H1 (cell line): ENCODE results near the gene CTNND2. TPM values are rescaled to one million over a fixed set of nuclear protein-coding genes. Genes with fewer than 3 reads are reported as not detected.

Experiments used
- CTCF ChIA-PET: fragments of 300-600 bp; sonication (Branson Sonifier 250); formaldehyde crosslinking; loops from one replicate; lab custom pipeline; 2021; ENCODE audit not compliant: partially characterized antibody; lab: Charles Lee
- POLR2A ChIA-PET: fragments of 300-600 bp; sonication (Branson Sonifier 250); formaldehyde crosslinking; loops from one replicate; lab custom pipeline; 2021; ENCODE audit warnings: inconsistent platforms; ENCODE audit not compliant: partially characterized antibody; lab: Charles Lee
- DNase-seq, 2 experiments: peaks; one replicate each; pipeline versions ENCODE4 v3.0.0 to v3.0.0-alpha.2; 2010 to 2022; ENCODE audit warnings: low spot score in 2 of 2, low read depth in 1 of 2, mixed read lengths in 1 of 2
- FAIRE-seq: peaks from 2 replicates; lab custom pipeline; 2011; peaks lifted over from hg19 to GRCh38; lab: Jason Lieb, UNC
- H2AFZ ChIP-seq: 2 replicates; pipeline ENCODE4 v1.8.1; 2012; ENCODE audit warnings: low read length, inconsistent platforms
- H2AK5ac ChIP-seq: 2 replicates; pipeline ENCODE4 v1.6.1; 2013; ENCODE audit warnings: low read depth, low read length
- H2BK120ac ChIP-seq: replicated peaks from 2 replicates; pipeline ENCODE3; 2013; ENCODE audit warnings: low read depth, low read length, inconsistent platforms
- H2BK12ac ChIP-seq: 2 replicates; pipeline ENCODE4 v1.6.1; 2013; ENCODE audit warnings: low read depth, low read length
- H2BK15ac ChIP-seq: 2 replicates; pipeline ENCODE4 v1.6.1; 2013; ENCODE audit warnings: low read length
- H2BK20ac ChIP-seq: 2 replicates; pipeline ENCODE4 v1.6.1; 2013; ENCODE audit warnings: low read length
- H2BK5ac ChIP-seq: 2 replicates; pipeline ENCODE4 v1.6.1; 2013; ENCODE audit warnings: low read depth, low read length
- H3K14ac ChIP-seq: 2 replicates; pipeline ENCODE4 v1.6.1; 2013; ENCODE audit warnings: inconsistent platforms; ENCODE audit not compliant: insufficient read length
- H3K18ac ChIP-seq: 2 replicates; pipeline ENCODE4 v1.6.1; 2013; ENCODE audit warnings: low read length; ENCODE audit errors: extremely low read depth
- H3K23ac ChIP-seq: 2 replicates; pipeline ENCODE4 v1.6.1; 2013; ENCODE audit warnings: inconsistent platforms; ENCODE audit not compliant: insufficient read length
- H3K23me2 ChIP-seq: 2 replicates; pipeline ENCODE4 v1.6.1; 2013; ENCODE audit warnings: low read depth, low read length
- H3K27ac ChIP-seq: 2 replicates; pipeline ENCODE4 v1.6.1; 2011; ENCODE audit warnings: low read depth, low read length, inconsistent platforms
- H3K27me3 ChIP-seq, 4 experiments: replicated peaks in 1 of 4; 1 replicate in 1 of 4; 2 replicates in 3 of 4; pipeline versions ENCODE4 v1.6.1 to v1.8.1; 2011 to 2013; ENCODE audit warnings: low read length in 3 of 4, mild to moderate bottlenecking in 3 of 4, inconsistent platforms in 2 of 4, mixed read lengths in 2 of 4, moderate library complexity in 1 of 4; ENCODE audit not compliant: control insufficient read depth in 3 of 4, insufficient read depth in 3 of 4; ENCODE audit errors: extremely low read depth in 1 of 4
- H3K36me3 ChIP-seq, 4 experiments: 2 replicates each; pipeline versions ENCODE4 v1.6.1 to v1.8.1; 2011 to 2013; ENCODE audit warnings: mild to moderate bottlenecking in 4 of 4, low read length in 3 of 4, moderate library complexity in 2 of 4, control low read depth in 1 of 4, inconsistent platforms in 1 of 4; ENCODE audit not compliant: insufficient read depth in 4 of 4, control insufficient read depth in 2 of 4
- H3K4ac ChIP-seq: replicated peaks from 2 replicates; pipeline ENCODE3; 2013; ENCODE audit warnings: low read length, low read depth, mixed read lengths, inconsistent platforms; ENCODE audit not compliant: insufficient read length
- H3K4me1 ChIP-seq, 4 experiments: replicated peaks in 1 of 4; 1 replicate in 1 of 4; 2 replicates in 3 of 4; pipeline versions ENCODE4 v1.6.1 to v1.8.1; 2011 to 2013; ENCODE audit warnings: low read length in 3 of 4, inconsistent platforms in 2 of 4, mixed read lengths in 1 of 4; ENCODE audit not compliant: insufficient read depth in 4 of 4, control insufficient read depth in 3 of 4
- H3K4me2 ChIP-seq, 2 experiments: 2 replicates each; pipeline versions ENCODE4 v1.6.1 to v1.8.1; 2011 to 2013; ENCODE audit warnings: low read depth in 2 of 2, low read length in 2 of 2, control low read depth in 1 of 2, inconsistent platforms in 1 of 2, mild to moderate bottlenecking in 1 of 2; ENCODE audit not compliant: insufficient read depth in 1 of 2
- H3K4me3 ChIP-seq, 4 experiments: fragments of 200-600, 300-600 bp in 1 of 4; sonication (generic), shearing (Covaris generic), sonication (Bioruptor Twin) in 1 of 4; 2 replicates each; pipeline versions ENCODE4 v1.5.1 to v1.8.1; 2011 to 2016; ENCODE audit warnings: low read length in 4 of 4, low read depth in 3 of 4, control low read depth in 2 of 4, inconsistent platforms in 2 of 4, mild to moderate bottlenecking in 2 of 4, mixed read lengths in 1 of 4, moderate library complexity in 1 of 4; ENCODE audit not compliant: insufficient read depth in 2 of 4; ENCODE audit errors: extremely low read depth in 1 of 4
- H3K56ac ChIP-seq: replicated peaks from 2 replicates; pipeline ENCODE3; 2013; ENCODE audit warnings: low read depth, mild to moderate bottlenecking, mixed read lengths, low read length, inconsistent platforms; ENCODE audit not compliant: insufficient read length
- H3K79me1 ChIP-seq: 2 replicates; pipeline ENCODE4 v1.6.1; 2013; ENCODE audit warnings: low read depth, low read length, control low read depth
- H3K79me2 ChIP-seq, 2 experiments: 2 replicates each; pipeline versions ENCODE4 v1.6.1 to v1.8.1; 2012 to 2013; ENCODE audit warnings: low read length in 2 of 2, mild to moderate bottlenecking in 2 of 2, inconsistent platforms in 1 of 2; ENCODE audit not compliant: insufficient read depth in 2 of 2, control insufficient read depth in 1 of 2
- H3K9ac ChIP-seq, 4 experiments: replicated peaks in 1 of 4; 1 replicate in 1 of 4; 2 replicates in 3 of 4; pipeline versions ENCODE4 v1.6.1 to v1.8.1; 2011 to 2013; ENCODE audit warnings: low read depth in 3 of 4, low read length in 3 of 4, control low read depth in 2 of 4, mild to moderate bottlenecking in 2 of 4, moderate library complexity in 2 of 4, inconsistent platforms in 1 of 4; ENCODE audit errors: extremely low read depth in 1 of 4
- H3K9me3 ChIP-seq, 2 experiments: 2 replicates each; pipeline versions ENCODE4 v1.6.1 to v1.8.1; 2012 to 2013; ENCODE audit warnings: mild to moderate bottlenecking in 2 of 2, moderate library complexity in 2 of 2, control low read depth in 1 of 2, inconsistent platforms in 1 of 2, low read depth in 1 of 2, low read length in 1 of 2, mixed read lengths in 1 of 2; ENCODE audit not compliant: insufficient read depth in 2 of 2
- H4K20me1 ChIP-seq, 2 experiments: replicated peaks in 1 of 2; 2 replicates each; pipeline versions ENCODE3 to v1.8.1; 2011 to 2013; ENCODE audit warnings: inconsistent platforms in 2 of 2, low read length in 2 of 2, mild to moderate bottlenecking in 1 of 2; ENCODE audit not compliant: insufficient read depth in 2 of 2, control insufficient read depth in 1 of 2
- H4K5ac ChIP-seq: 2 replicates; pipeline ENCODE4 v1.6.1; 2013; ENCODE audit warnings: low read length, low read depth, mixed read lengths, inconsistent platforms; ENCODE audit not compliant: insufficient read length
- H4K8ac ChIP-seq: 2 replicates; pipeline ENCODE4 v1.8.0; 2013; ENCODE audit warnings: mild to moderate bottlenecking, moderate library complexity, low read length, inconsistent platforms; ENCODE audit not compliant: insufficient read depth; ENCODE audit errors: extremely low read depth
- H4K91ac ChIP-seq: replicated peaks from 2 replicates; pipeline ENCODE3; 2013; ENCODE audit warnings: low read length, mixed read lengths, inconsistent platforms; ENCODE audit not compliant: insufficient read length
- CTCF ChIP-seq, 3 experiments: IDR thresholded peaks; 1 replicate in 2 of 3; 2 replicates in 1 of 3; pipeline versions ENCODE4 v1.5.1 to v1.6.1; 2011; ENCODE audit warnings: low read length in 3 of 3, mild to moderate bottlenecking in 3 of 3, inconsistent platforms in 2 of 3, low read depth in 1 of 3, moderate library complexity in 1 of 3; ENCODE audit not compliant: insufficient read depth in 1 of 3; ENCODE audit errors: control extremely low read depth in 1 of 3
- HDAC2 ChIP-seq, 2 experiments: fragments of 300-600 bp in 1 of 2; sonication (generic) in 1 of 2; IDR thresholded peaks; 2 replicates each; pipeline ENCODE4 v1.6.1; 2011 to 2012; ENCODE audit warnings: low read depth in 2 of 2, low read length in 2 of 2, mild to moderate bottlenecking in 2 of 2, moderate library complexity in 2 of 2, borderline replicate concordance in 1 of 2, inconsistent platforms in 1 of 2
- HDAC6 ChIP-seq: IDR thresholded peaks from one replicate; pipeline ENCODE4 v1.7.1; 2012; ENCODE audit warnings: low read depth, mild to moderate bottlenecking, inconsistent platforms, low read length, moderate library complexity
- KDM4A ChIP-seq: IDR thresholded peaks from one replicate; pipeline ENCODE4 v1.7.1; 2012; ENCODE audit warnings: low read depth, mild to moderate bottlenecking, moderate library complexity, low read length, inconsistent platforms; ENCODE audit not compliant: severe bottlenecking
- MAFK ChIP-seq: IDR thresholded peaks from 2 replicates; pipeline ENCODE4 v1.6.1; 2012; ENCODE audit warnings: low read depth, mild to moderate bottlenecking, improper control_type of control experiment, low read length
- NANOG ChIP-seq: IDR thresholded peaks from 2 replicates; pipeline ENCODE4 v1.6.1; 2011; ENCODE audit warnings: low read length, low read depth, mild to moderate bottlenecking, inconsistent platforms; ENCODE audit not compliant: insufficient read depth, poor library complexity, severe bottlenecking
- PHF8 ChIP-seq: fragments of 200-600 bp; sonication (generic); conservative IDR thresholded peaks from 2 replicates; pipeline ENCODE4 v1.7.1; 2012; ENCODE audit warnings: low read depth, mild to moderate bottlenecking, inconsistent platforms, low read length, moderate library complexity
- SIRT6 ChIP-seq: IDR thresholded peaks from one replicate; pipeline ENCODE4 v1.7.1; 2012; ENCODE audit warnings: low read length, inconsistent platforms
- TAF1 ChIP-seq: IDR thresholded peaks from 2 replicates; pipeline ENCODE4 v1.6.1; 2011; ENCODE audit warnings: mild to moderate bottlenecking, low read depth, low read length
- TAF7 ChIP-seq: optimal IDR thresholded peaks from 2 replicates; pipeline ENCODE3; 2011; ENCODE audit warnings: low read depth, mild to moderate bottlenecking, inconsistent platforms, low read length, moderate library complexity, borderline replicate concordance
- TCF12 ChIP-seq: IDR thresholded peaks from 2 replicates; pipeline ENCODE4 v1.6.1; 2011; ENCODE audit warnings: low read depth, mild to moderate bottlenecking, low read length
- TEAD4 ChIP-seq: IDR thresholded peaks from 2 replicates; pipeline ENCODE4 v1.6.1; 2012; ENCODE audit warnings: low read depth, low read length, inconsistent platforms, mixed read lengths
- WGBS, 2 experiments: shearing (Covaris generic) in 1 of 2; methylation state at CpG; one replicate each; pipeline versions ENCODE4 v1.1.6 to v1.1.7; 2013 to 2015; ENCODE audit warnings: low lambda C conversion rate in 2 of 2, mixed read lengths in 2 of 2, inconsistent platforms in 1 of 2, low coverage in 1 of 2, missing lambda C conversion rate in 1 of 2; ENCODE audit not compliant: insufficient replicate concordance in 2 of 2, insufficient coverage in 1 of 2, insufficient read length in 1 of 2; ENCODE audit errors: extremely low coverage in 1 of 2, missing lambda C conversion rate in 1 of 2; 5-methylcytosine and 5-hydroxymethylcytosine counted together
- polyA plus RNA-seq, 7 experiments: library from polyadenylated mRNA; depleted of rRNA in 3 of 7; stranded (reverse) in 5 of 7; unstranded in 2 of 7; fragments of >200 nt in 5 of 7; fragments of 200-250 nt in 2 of 7; gene quantifications; 1 replicate in 5 of 7; 2 replicates in 1 of 7; 4 replicates in 1 of 7; pipeline versions ENCODE4 v1.2.1 to v1.2.3, GENCODE V29; 2011 to 2013; ENCODE audit warnings: missing spikeins in 2 of 7, mixed read lengths in 2 of 7
- total RNA-seq: library from RNA; stranded (reverse); fragmentation: NEBNext Ultra II Directional; extraction: Animal tissue kit (Norgen Biotek cat#: 25700); gene quantifications from 2 replicates; pipeline ENCODE4 v1.2.1, GENCODE V29; 2021

CTNND2 gene
- total and polyA plus RNA-seq, 2 of the 8 experiments (the other 6 are each of a cell fraction or from before 2014, with no cell fraction given), result 7.4 to 14.2 TPM

GRCh38 chr5:11790201-11790600, 114.0 kb downstream of the CTNND2 start:
- 47% methylated on average over 2 of the region's 2 CpGs; no CpG with 5 or more reads in 1 of the 2 experiments for WGBS, 2 experiments
- Histone ChIP-seq H3K9me3 (no peaks in the 10 kb centered on the region), H3K18ac (no peak overlapping the region), H3K23me2 (no peaks in the 10 kb centered on the region), H3K79me2 (no peaks in the 10 kb centered on the region), H3K79me1 (no peaks in the 10 kb centered on the region), H3K4ac (no peak overlapping the region), H3K9ac (no peak overlapping the region), H3K27ac (no peak overlapping the region), H4K5ac (no peak overlapping the region), H3K4me3 (no peak overlapping the region), H3K4me2 (no peak overlapping the region), H2BK15ac (no peak overlapping the region), H2BK5ac (no peak overlapping the region), H3K36me3 (no peaks in the 10 kb centered on the region), H3K23ac (no peak overlapping the region), H3K27me3 (no peaks in the 10 kb centered on the region), H2BK12ac (no peak overlapping the region), H3K14ac (no peak overlapping the region), H4K91ac (no peak overlapping the region), H4K8ac (no peak overlapping the region), H2BK120ac (no peak overlapping the region), H3K4me1 (peaks cover 0 to 4% (median 0%) of the 10 kb centered on the region in 4 experiments; a peak in 1 of 7 replicates), H2AK5ac (no peak overlapping the region), H2BK20ac (no peak overlapping the region), H3K56ac (no peak overlapping the region), H2AFZ (no peak overlapping the region), H4K20me1 (no peaks in the 10 kb centered on the region)
- DNase-seq (no peak), FAIRE-seq (peak; percentile 19)
- ChIA-PET POLR2A (no interaction called here), CTCF (no interaction called here)
- no peak for TF ChIP-seq KDM4A
- no peak for TF ChIP-seq HDAC6
- TF ChIP-seq SIRT6, result no peak
- TF ChIP-seq PHF8, result no peak
- TF ChIP-seq TAF1, result no peak
- no peak for TF ChIP-seq CTCF (IDR thresholded peaks at IDR 0.05; ENCODE audit: control extremely low read depth in 1 of 3, insufficient read depth in 1 of 3, low read depth in 1 of 3, low read length in 3 of 3)
- no peak for TF ChIP-seq MAFK
- TF ChIP-seq TEAD4, result no peak
- no peak for TF ChIP-seq NANOG
- no peak for TF ChIP-seq TCF12
- TF ChIP-seq HDAC2 (IDR thresholded peaks at IDR 0.05; ENCODE audit: borderline replicate concordance in 1 of 2, low read depth in 2 of 2, low read length in 2 of 2), result no peak
- TF ChIP-seq TAF7, result no peak
